ENCODE results near the gene MYO9B. TPM values are rescaled to one million over a fixed set of nuclear protein-coding genes. Genes with fewer than 3 reads are reported as not detected.

Gene MYO9B
- total RNA-seq, 1 experiment from 2014 or later, result 74.6 TPM

DNA sequence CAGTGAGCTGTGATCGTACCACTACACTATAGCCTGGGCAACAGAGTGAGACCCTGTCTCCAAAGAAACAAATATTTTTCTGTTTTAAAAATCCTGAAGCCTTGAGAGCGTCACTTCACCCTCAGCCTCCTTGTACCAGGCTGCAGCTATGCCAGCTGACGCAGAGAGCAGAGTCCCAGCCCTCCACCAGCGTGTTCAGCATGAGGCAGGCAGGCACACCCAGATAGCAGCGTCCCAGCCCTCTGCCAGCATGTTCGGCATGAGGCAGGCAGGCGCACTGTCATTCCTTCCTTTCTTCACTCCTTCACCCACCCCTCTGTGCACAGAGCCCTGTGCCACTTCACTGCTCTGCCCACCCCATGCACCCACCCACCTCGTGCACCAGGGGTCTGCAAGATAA is 96.3 kb downstream of the MYO9B start:
- ChIA-PET CTCF (no interaction called here), RAD21 (ENCODE audit: low non-redundant PET in 1 of 2, low total read pairs in 2 of 2, uncharacterized antibody in 2 of 2, unreplicated experiment in 2 of 2) (no interaction called here), POLR2A (no interaction called here)
- intact Hi-C loops (cut with micrococcal nuclease), result no loop called here
- Histone ChIP-seq H4K20me1 (ENCODE audit: insufficient read depth) (no peaks in the 10 kb centered on the region), H3K27ac (ENCODE audit: low read depth, low read length) (no peak overlapping the region), H3K36me3 (ENCODE audit: control insufficient read depth in 1 of 2, insufficient read depth in 2 of 2, low read length in 2 of 2) (peaks cover 24 to 44% of the 10 kb centered on the region in 2 experiments; a peak in 3 of 4 replicates), H3K79me2 (ENCODE audit: insufficient read depth, low read length) (no peaks in the 10 kb centered on the region), H3K4me3 (replicated peaks in 1 of 2; ENCODE audit: low read depth in 1 of 2, low read length in 2 of 2) (no peak overlapping the region), H3K9me2 (ENCODE audit: insufficient read depth) (no peaks in the 10 kb centered on the region), H3K9ac (ENCODE audit: low read length) (no peak overlapping the region), H3K9me3 (ENCODE audit: control insufficient read depth in 1 of 2, insufficient read depth in 1 of 2, low read depth in 1 of 2, low read length in 2 of 2) (no peaks in the 10 kb centered on the region), H3K4me2 (ENCODE audit: low read length) (no peak overlapping the region), H3K27me3 (ENCODE audit: insufficient read depth, low read length) (no peaks in the 10 kb centered on the region), H3K4me1 (ENCODE audit: control insufficient read depth in 1 of 2, insufficient read depth in 2 of 2, low read length in 2 of 2) (peaks cover 9 to 15% of the 10 kb centered on the region in 2 experiments), H2AFZ (ENCODE audit: low read depth, low read length, poor library complexity, severe bottlenecking) (no peak overlapping the region)
- ATAC-seq, result no peak
- no TSS peak for BruUV-seq (replicated peaks)
- TF ChIP-seq JUND (IDR thresholded peaks at IDR 0.05) (no peak), CTCF (IDR thresholded peaks at IDR 0.05 in 2 of 3, conservative IDR thresholded peaks at IDR 0.05 in 1 of 3; ENCODE audit: borderline replicate concordance in 1 of 3, insufficient read depth in 1 of 3, low read depth in 2 of 3, low read length in 2 of 3) (no peak), ZBTB33 (IDR thresholded peaks at IDR 0.05; ENCODE audit: extremely low read depth, insufficient replicate concordance, low read length) (no peak), POLR2A (IDR thresholded peaks at IDR 0.05; ENCODE audit: borderline replicate concordance, extremely low read depth, insufficient read depth, insufficient read length) (no peak), SRF (IDR thresholded peaks at IDR 0.05; ENCODE audit: low read depth) (no peak), EZH2phosphoT487 (IDR thresholded peaks at IDR 0.05; ENCODE audit: borderline replicate concordance) (no peak)
- TF ChIP-seq, protein P1, sequence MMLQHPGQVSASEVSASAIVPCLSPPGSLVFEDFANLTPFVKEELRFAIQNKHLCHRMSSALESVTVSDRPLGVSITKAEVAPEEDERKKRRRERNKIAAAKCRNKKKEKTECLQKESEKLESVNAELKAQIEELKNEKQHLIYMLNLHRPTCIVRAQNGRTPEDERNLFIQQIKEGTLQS (IDR thresholded peaks at IDR 0.05), result no peak
- no peak for DNase-seq (ENCODE audit: low read depth, low spot score)

Data from HCT116 (cell line).